GM19468 (cell line): Measurements from ENCODE around the gene RTP1.
"Not testable (repeated sequence)": the region's sequence is repeated elsewhere in the genome, so short reads cannot be mapped to it uniquely, and the experiment has no call there.

ENCODE experiments used
- ATAC-seq: cut with Tn5 transposase; IDR thresholded peaks from one replicate; pipeline ENCODE4 v1.9.1; 2021; ENCODE audit warnings: mild to moderate bottlenecking, moderate library complexity, moderate number of reproducible peaks; ENCODE audit not compliant: unreplicated experiment; ENCODE audit errors: extremely low read depth

The RTP1 gene

DNA sequence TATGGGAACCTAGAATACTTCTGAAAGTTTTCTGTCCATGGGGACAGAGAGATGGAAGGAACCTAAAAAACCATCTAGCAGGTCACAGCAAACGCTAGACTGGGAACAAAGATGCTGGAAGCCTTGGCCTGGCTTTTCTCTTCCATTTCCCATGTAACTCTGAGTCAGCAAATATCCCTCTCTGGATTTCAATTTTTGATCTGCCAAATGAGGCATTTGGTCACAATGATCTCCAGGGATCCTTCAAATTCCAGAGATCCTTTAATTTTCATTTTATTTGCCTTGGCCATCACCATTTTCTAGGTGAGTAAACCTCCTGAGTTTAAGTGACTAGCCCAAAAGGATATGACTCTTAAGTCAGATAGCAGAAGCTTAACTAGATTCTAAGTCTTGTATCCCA is 39.7 kb downstream of the RTP1 start:
- no peak for ATAC-seq

DNA sequence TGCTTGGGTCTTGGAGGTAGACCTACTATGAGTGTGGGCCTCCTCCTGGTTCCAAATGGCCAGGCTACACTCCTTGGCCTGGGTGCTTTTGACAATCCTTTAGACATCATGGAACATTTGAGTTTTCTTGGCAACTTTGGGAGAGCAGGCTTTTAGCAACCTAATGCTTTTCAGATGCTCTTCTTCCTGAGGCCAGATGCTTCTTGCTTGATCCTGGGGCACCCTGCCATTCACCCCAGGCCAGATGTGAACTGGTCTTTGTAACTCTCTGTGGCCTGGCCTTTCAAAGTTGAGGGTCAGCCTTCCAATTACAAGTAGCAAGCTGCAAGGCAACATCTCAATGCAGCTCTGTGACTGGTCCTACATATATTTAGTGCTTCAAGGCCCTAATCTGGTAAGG is 40.5 kb downstream of the RTP1 start:
- no peak for ATAC-seq

- ATAC-seq = no peak
These were observed 41.0 kb downstream of the RTP1 start for GRCh38 chr3:187238239-187238638.

DNA sequence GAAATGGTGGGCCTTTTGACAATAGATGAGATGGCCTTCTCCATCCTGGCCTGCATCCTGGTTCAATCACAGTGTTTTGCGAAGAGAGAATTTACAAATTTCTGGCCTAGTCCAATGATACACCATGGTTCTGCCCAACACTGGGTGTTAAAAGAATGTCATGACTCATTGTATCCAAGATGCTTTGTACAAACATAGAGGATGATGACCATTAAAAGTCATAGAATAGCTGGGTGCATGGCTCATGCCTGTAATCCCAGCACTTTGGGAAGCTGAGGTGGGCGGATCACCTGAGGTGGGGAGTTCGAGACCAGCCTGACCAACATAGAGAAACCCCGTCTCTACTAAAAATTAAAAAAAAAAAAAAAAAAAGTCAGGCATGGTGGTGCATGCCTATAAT is 41.5 kb downstream of the RTP1 start:
- ATAC-seq = not testable (repeated sequence)

DNA sequence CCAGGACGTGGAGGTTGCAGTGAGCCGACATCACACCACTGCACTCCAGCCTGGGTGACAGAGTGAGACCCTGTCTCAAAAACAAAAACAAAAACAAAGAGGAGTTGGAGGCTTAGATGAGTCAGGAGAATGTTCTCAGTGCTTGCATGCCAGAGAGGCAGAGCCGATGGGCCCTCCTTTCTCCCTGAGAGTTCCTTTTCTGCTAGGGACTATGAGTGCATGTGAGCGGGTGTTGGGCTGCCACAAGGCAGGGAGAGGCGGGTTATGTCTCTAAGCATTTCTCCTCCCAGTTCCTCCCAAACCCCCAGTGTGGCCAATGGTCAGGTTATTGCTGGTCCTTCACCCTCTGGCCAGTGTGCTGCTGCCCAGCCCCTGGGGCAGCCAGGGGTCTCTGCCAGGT is 45.1 kb downstream of the RTP1 start:
- ATAC-seq = no peak

- no peak for ATAC-seq
These were observed 45.6 kb downstream of the RTP1 start for GRCh38 chr3:187242900-187243299.

DNA sequence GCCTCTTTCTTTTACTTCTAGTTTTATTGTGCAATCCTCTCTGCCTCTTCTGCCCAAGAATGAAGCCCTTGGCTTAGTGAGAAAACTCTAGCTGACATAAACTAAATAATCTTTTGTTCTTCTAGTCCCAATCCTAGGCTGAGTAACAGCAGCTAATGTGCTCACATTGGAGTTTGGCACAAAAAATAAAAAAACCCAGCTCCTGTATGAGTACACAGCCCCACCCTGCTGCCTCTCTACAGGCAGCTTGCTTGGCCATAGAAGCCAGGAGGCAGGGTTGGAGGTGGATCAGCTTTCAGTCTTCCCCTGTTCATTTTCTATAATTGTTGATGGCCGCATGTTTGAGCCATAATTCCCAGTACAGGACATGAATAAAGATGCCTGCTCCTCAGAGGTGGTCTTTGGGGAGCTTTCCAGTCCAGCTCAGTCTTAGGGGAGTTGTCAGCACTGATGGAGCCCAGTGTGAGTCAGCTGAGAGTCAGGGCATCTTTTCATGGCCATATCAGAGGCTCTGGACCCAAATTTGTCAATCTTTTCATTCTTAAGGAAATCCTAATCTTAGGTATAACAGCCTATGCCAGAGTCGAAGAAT is 46.7 kb downstream of the RTP1 start:
- no peak for ATAC-seq

DNA sequence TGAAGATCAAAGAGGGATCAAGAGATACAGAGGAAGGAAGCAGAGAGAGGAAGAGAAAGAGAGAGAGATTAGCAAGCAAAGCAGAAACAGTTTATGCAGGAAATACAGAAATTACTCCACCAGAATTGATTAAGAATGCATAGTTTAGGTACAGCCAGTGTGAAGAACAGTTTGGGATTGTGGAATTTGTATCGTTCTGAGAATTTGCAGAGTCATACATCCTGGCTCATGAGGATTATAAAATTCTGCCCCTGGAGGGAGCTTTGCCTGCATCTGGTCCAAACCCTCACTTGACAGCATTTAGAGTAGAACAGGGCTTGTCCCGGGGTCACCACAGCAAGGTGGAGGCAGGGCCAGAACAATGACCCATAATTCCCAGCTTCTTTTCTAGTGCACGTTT is 50.1 kb downstream of the RTP1 start:
- no peak for ATAC-seq
